Loucy (cell line): ENCODE measurements around the gene COL26A1.

ENCODE experiments used
- EZH2phosphoT487 ChIP-seq: fragments of 200-600 bp; IDR thresholded peaks from 2 replicates; pipeline ENCODE4 v1.6.1; 2018; ENCODE audit warnings: antibody characterized with exemption, mild to moderate bottlenecking, moderate library complexity, borderline replicate concordance
- TF ChIP-seq, protein P1 (sequence below): fragments of 200-600 bp; sonication (generic); conservative IDR thresholded peaks from 2 replicates; pipeline ENCODE4 v1.5.1; 2014; ENCODE audit warnings: mild to moderate bottlenecking, antibody characterized with exemption, low read length

GRCh38 chr7:101501351-101501750, 138.7 kb downstream of the COL26A1 start:
- TF ChIP-seq, protein P1, sequence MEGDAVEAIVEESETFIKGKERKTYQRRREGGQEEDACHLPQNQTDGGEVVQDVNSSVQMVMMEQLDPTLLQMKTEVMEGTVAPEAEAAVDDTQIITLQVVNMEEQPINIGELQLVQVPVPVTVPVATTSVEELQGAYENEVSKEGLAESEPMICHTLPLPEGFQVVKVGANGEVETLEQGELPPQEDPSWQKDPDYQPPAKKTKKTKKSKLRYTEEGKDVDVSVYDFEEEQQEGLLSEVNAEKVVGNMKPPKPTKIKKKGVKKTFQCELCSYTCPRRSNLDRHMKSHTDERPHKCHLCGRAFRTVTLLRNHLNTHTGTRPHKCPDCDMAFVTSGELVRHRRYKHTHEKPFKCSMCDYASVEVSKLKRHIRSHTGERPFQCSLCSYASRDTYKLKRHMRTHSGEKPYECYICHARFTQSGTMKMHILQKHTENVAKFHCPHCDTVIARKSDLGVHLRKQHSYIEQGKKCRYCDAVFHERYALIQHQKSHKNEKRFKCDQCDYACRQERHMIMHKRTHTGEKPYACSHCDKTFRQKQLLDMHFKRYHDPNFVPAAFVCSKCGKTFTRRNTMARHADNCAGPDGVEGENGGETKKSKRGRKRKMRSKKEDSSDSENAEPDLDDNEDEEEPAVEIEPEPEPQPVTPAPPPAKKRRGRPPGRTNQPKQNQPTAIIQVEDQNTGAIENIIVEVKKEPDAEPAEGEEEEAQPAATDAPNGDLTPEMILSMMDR, result no peak
- no peak for TF ChIP-seq EZH2phosphoT487
